ENCODE measurements around the gene SMTN. TPM values are rescaled to one million over a fixed set of nuclear protein-coding genes. Genes with fewer than 3 reads are reported as not detected.

Gene SMTN
- total and polyA plus RNA-seq, 11 donors: 55.5 to 270 (median 167) TPM

- Histone ChIP-seq H3K4me1 (peaks cover 0 to 10% (median 0%) of the 10 kb centered on the region in 12 donors), H3K9me3 (peaks cover 0 to 7% (median 0%) of the 10 kb centered on the region in 12 donors), H3K4me3 (no peak overlapping the region), H3K27ac (no peak overlapping the region), H3K27me3 (peaks cover 0 to 8% (median 0%) of the 10 kb centered on the region in 9 donors), H3K36me3 (no peaks in the 10 kb centered on the region)
- ATAC-seq: peak in 1 of 4 donors; percentile 22
- TF ChIP-seq, protein P1, sequence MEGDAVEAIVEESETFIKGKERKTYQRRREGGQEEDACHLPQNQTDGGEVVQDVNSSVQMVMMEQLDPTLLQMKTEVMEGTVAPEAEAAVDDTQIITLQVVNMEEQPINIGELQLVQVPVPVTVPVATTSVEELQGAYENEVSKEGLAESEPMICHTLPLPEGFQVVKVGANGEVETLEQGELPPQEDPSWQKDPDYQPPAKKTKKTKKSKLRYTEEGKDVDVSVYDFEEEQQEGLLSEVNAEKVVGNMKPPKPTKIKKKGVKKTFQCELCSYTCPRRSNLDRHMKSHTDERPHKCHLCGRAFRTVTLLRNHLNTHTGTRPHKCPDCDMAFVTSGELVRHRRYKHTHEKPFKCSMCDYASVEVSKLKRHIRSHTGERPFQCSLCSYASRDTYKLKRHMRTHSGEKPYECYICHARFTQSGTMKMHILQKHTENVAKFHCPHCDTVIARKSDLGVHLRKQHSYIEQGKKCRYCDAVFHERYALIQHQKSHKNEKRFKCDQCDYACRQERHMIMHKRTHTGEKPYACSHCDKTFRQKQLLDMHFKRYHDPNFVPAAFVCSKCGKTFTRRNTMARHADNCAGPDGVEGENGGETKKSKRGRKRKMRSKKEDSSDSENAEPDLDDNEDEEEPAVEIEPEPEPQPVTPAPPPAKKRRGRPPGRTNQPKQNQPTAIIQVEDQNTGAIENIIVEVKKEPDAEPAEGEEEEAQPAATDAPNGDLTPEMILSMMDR (IDR thresholded peaks at IDR 0.05): no peak
- TF ChIP-seq POLR2A (IDR thresholded peaks at IDR 0.05): no peak
- intact Hi-C loops (cut with DNase I): loop anchor here in 3 of 10 donors (10.0 kb wide), 2 partner anchors 46 to 376 kb away; no protein-coding TSS in a partner anchor
- DNase-seq: no peak
- WGBS, 4 donors: 18 to 79% (median 76%) methylated on average over 1 to 5 of the region's 5 CpGs
Observed at GRCh38 chr22:31140746-31141145, 59.6 kb downstream of the SMTN start.

GRCh38 chr22:31141551-31141950 is 60.4 kb downstream of the SMTN start:
- intact Hi-C loops (cut with DNase I): loop anchor here in 3 of 10 donors (10.0 kb wide), 2 partner anchors 47 to 377 kb away; no protein-coding TSS in a partner anchor
- Histone ChIP-seq H3K27me3 (peaks cover 0 to 8% (median 0%) of the 10 kb centered on the region in 9 donors), H3K4me3 (no peak overlapping the region), H3K9me3 (peaks cover 0 to 7% (median 0%) of the 10 kb centered on the region in 12 donors), H3K36me3 (no peaks in the 10 kb centered on the region), H3K4me1 (peaks cover 0 to 10% (median 0%) of the 10 kb centered on the region in 12 donors), H3K27ac (no peak overlapping the region)
- DNase-seq (peak in 1 of 5 donors; percentile 20), ATAC-seq (no peak)
- no peak for TF ChIP-seq POLR2A (IDR thresholded peaks at IDR 0.05)
- TF ChIP-seq, protein P1 (IDR thresholded peaks at IDR 0.05): no peak
- 93 to 96% (median 94%) methylated on average over 2 of the region's 2 CpGs for WGBS, 4 donors

DNA sequence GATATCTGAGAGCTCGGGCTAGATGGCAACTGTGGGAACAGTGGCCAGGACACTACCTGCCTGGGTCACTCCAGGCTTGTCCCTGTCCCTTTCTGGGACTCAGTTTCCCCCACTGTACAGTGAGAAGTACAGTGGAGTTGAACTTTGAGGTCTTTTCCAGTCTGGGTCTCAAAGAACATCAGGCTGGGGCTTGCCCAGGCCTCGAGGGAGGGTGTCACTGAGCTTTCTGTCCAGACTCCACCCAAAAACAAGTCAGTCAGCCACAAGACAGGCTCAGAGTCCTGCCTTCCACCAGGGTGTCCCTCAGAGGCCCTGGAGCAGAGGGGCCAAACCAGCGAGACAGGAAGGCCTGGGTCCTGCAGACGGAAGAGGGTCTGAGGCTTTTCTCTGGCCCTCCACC is 61.2 kb downstream of the SMTN start:
- intact Hi-C loops (cut with DNase I): loop anchor here in 3 of 10 donors (10.0 kb wide), 2 partner anchors 47 to 377 kb away; no protein-coding TSS in a partner anchor
- Histone ChIP-seq H3K4me1 (peaks cover 0 to 10% (median 0%) of the 10 kb centered on the region in 12 donors), H3K9me3 (peaks cover 0 to 7% (median 0%) of the 10 kb centered on the region in 12 donors), H3K36me3 (no peaks in the 10 kb centered on the region), H3K27ac (no peak overlapping the region), H3K27me3 (peaks cover 0 to 8% (median 0%) of the 10 kb centered on the region in 9 donors), H3K4me3 (no peak overlapping the region)
- DNase-seq (peak in 1 of 5 donors; percentile 25), ATAC-seq (no peak)
- TF ChIP-seq, protein P1 (IDR thresholded peaks at IDR 0.05): no peak
- no peak for TF ChIP-seq POLR2A (IDR thresholded peaks at IDR 0.05)
- 72 to 87% (median 86%) methylated on average over 3 to 4 of the region's 4 CpGs for WGBS, 4 donors

GRCh38 chr22:31143038-31143437 is 61.9 kb downstream of the SMTN start:
- peaks cover 0 to 10% (median 0%) of the 10 kb centered on the region in 12 donors for H3K4me1 ChIP-seq
- peaks cover 0 to 8% (median 0%) of the 10 kb centered on the region in 9 donors for H3K27me3 ChIP-seq
- H3K4me3 ChIP-seq: no peak overlapping the region
- no peak for ATAC-seq
- TF ChIP-seq, protein P1 (IDR thresholded peaks at IDR 0.05): no peak
- TF ChIP-seq POLR2A (IDR thresholded peaks at IDR 0.05): no peak
- intact Hi-C loops (cut with DNase I): loop anchor here in 3 of 10 donors (10.0 kb wide), 2 partner anchors 48 to 378 kb away; no protein-coding TSS in a partner anchor
- no peak overlapping the region for H3K27ac ChIP-seq
- peak in 1 of 5 donors; percentile 24 for DNase-seq
- peaks cover 0 to 7% (median 0%) of the 10 kb centered on the region in 12 donors for H3K9me3 ChIP-seq
- no peaks in the 10 kb centered on the region for H3K36me3 ChIP-seq
- 59 to 68% (median 63%) methylated on average over 3 of the region's 3 CpGs for WGBS, 4 donors

All from heart left ventricle (tissue), 16 donors.